ENCODE results near the gene CCND2. TPM values are rescaled to one million over a fixed set of nuclear protein-coding genes. Genes with fewer than 3 reads are reported as not detected.

CCND2 gene
- total RNA-seq, 1 experiment from 2014 or later = not detected

DNA sequence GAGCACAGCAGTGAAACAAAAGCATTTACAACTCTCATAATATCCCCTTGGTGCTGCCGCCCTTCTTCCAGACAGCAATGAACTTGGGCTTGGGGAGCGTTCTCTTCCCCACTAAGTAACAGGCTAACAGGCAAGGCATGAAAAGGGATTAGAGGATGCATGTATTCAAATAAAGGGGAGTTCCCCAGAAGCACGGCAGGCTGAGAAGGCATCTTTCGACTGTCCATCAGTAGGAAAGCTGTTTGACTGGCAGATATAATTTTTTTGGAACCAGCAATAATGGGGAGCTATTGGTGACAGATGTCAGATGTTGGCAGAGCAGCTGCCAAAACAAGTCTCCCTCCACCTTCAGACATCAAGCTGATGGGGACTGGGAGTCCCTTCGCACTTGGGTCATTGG is 38.2 kb downstream of the CCND2 start:
- CTCF ChIA-PET = no interaction called here
- no peak for DNase-seq
- ATAC-seq = no peak

DNA sequence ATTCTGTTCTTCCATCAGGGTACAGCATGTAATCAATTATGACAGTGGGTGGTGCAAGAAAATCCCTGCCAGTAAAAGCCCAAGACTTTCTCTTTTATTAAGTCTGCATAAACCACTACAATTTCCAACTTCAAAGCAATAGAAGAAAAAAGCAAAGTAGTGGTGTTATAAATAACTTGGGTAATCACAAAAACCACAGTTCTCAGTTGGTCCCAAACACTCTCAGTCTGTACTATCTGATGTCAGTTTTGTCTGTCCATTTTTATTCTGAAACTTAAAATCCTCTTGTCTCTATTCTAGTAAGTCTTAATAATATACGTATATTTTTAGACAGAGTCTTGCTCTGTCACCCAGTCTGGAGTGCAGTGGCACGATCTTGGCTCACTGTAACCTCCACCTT is 38.7 kb downstream of the CCND2 start:
- Histone ChIP-seq H3K9me3 (ENCODE audit: low read length) (no peaks in the 10 kb centered on the region), H3F3A (ENCODE audit: low read length, unreplicated experiment) (no peaks in the 10 kb centered on the region), H3K9ac (ENCODE audit: low read length) (no peak overlapping the region), H3K27me3 (ENCODE audit: low read length) (no peaks in the 10 kb centered on the region), H4K20me1 (ENCODE audit: low read length) (no peaks in the 10 kb centered on the region), H3K4me3 (ENCODE audit: low read length) (no peak overlapping the region), H3K36me3 (ENCODE audit: low read depth, low read length) (no peaks in the 10 kb centered on the region), H3K79me2 (ENCODE audit: low read length) (no peaks in the 10 kb centered on the region), H3K9me2 (replicated peaks; ENCODE audit: low read length) (no peaks in the 10 kb centered on the region), H2AFZ (ENCODE audit: low read length) (no peak overlapping the region), H3K4me2 (ENCODE audit: low read length) (no peak overlapping the region), H3K4me1 (ENCODE audit: insufficient read depth, low read length) (peaks cover 7% of the 10 kb centered on the region), H3K27ac (ENCODE audit: low read length) (no peak overlapping the region)
- ChIA-PET POLR2A (ENCODE audit: unreplicated experiment) (no interaction called here), CTCF (no interaction called here)
- BruUV-seq (replicated peaks) = no TSS peak
- TF ChIP-seq, protein P1, sequence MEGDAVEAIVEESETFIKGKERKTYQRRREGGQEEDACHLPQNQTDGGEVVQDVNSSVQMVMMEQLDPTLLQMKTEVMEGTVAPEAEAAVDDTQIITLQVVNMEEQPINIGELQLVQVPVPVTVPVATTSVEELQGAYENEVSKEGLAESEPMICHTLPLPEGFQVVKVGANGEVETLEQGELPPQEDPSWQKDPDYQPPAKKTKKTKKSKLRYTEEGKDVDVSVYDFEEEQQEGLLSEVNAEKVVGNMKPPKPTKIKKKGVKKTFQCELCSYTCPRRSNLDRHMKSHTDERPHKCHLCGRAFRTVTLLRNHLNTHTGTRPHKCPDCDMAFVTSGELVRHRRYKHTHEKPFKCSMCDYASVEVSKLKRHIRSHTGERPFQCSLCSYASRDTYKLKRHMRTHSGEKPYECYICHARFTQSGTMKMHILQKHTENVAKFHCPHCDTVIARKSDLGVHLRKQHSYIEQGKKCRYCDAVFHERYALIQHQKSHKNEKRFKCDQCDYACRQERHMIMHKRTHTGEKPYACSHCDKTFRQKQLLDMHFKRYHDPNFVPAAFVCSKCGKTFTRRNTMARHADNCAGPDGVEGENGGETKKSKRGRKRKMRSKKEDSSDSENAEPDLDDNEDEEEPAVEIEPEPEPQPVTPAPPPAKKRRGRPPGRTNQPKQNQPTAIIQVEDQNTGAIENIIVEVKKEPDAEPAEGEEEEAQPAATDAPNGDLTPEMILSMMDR (conservative IDR thresholded peaks at IDR 0.05; ENCODE audit: low read depth, low read length) = no peak
- no peak for TF ChIP-seq EZH2phosphoT487 (IDR thresholded peaks at IDR 0.05; ENCODE audit: borderline replicate concordance, low read length)
- TF ChIP-seq EZH2 (IDR thresholded peaks at IDR 0.05; ENCODE audit: low read length, unreplicated experiment) = no peak
- ATAC-seq (no peak), DNase-seq (no peak)
- intact Hi-C loops (cut with micrococcal nuclease) = no loop called here

More for the DNA sequence above, 38.2 kb downstream of the CCND2 start:
- TF ChIP-seq EZH2 (IDR thresholded peaks at IDR 0.05; ENCODE audit: low read length, unreplicated experiment) (no peak), EZH2phosphoT487 (IDR thresholded peaks at IDR 0.05; ENCODE audit: borderline replicate concordance, low read length) (no peak)
- TF ChIP-seq, protein P1 (conservative IDR thresholded peaks at IDR 0.05; ENCODE audit: low read depth, low read length) = no peak
- no TSS peak for BruUV-seq (replicated peaks)
- peaks cover 7% of the 10 kb centered on the region for H3K4me1 ChIP-seq (ENCODE audit: insufficient read depth, low read length)
- no peaks in the 10 kb centered on the region for H4K20me1 ChIP-seq (ENCODE audit: low read length)
- intact Hi-C loops (cut with micrococcal nuclease) = no loop called here
- no peak overlapping the region for H3K27ac ChIP-seq (ENCODE audit: low read length)
- H3K4me2 ChIP-seq (ENCODE audit: low read length) = no peak overlapping the region
- no peak overlapping the region for H2AFZ ChIP-seq (ENCODE audit: low read length)
- no peaks in the 10 kb centered on the region for H3K36me3 ChIP-seq (ENCODE audit: low read depth, low read length)
- no peaks in the 10 kb centered on the region for H3K27me3 ChIP-seq (ENCODE audit: low read length)
- POLR2A ChIA-PET (ENCODE audit: unreplicated experiment) = no interaction called here
- no peak overlapping the region for H3K9ac ChIP-seq (ENCODE audit: low read length)
- no peaks in the 10 kb centered on the region for H3K79me2 ChIP-seq (ENCODE audit: low read length)
- no peak overlapping the region for H3K4me3 ChIP-seq (ENCODE audit: low read length)
- no peaks in the 10 kb centered on the region for H3K9me3 ChIP-seq (ENCODE audit: low read length)
- H3K9me2 ChIP-seq (replicated peaks; ENCODE audit: low read length) = no peaks in the 10 kb centered on the region
- H3F3A ChIP-seq (ENCODE audit: low read length, unreplicated experiment) = no peaks in the 10 kb centered on the region

DNA sequence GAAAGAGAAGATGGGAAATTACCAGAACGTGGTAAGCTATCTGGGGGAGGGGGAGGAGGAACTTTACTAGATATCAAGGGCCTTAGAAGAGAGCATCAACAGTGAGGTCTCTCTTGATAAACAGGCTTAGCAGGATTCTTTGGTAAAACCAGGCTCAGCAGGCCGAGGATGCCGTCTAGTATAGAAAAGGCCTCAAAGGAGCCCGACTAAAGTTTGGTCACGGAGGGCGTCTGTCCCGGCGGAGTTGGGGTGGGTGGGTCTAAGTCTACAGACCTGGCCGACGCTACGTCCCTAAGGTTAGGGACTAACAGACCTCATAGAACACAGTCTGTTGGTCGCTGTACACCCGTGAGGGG is 46.9 kb downstream of the CCND2 start:
- no peak for DNase-seq
- Histone ChIP-seq H3F3A (ENCODE audit: low read length, unreplicated experiment) (no peaks in the 10 kb centered on the region), H3K4me2 (ENCODE audit: low read length) (peak overlapping the region; percentile 89), H3K4me1 (ENCODE audit: insufficient read depth, low read length) (peaks cover 11% of the 10 kb centered on the region), H3K79me2 (ENCODE audit: low read length) (peaks cover 28% of the 10 kb centered on the region), H3K27me3 (ENCODE audit: low read length) (no peaks in the 10 kb centered on the region), H3K4me3 (ENCODE audit: low read length) (peak overlapping the region; percentile 95), H3K9me3 (ENCODE audit: low read length) (no peaks in the 10 kb centered on the region), H3K36me3 (ENCODE audit: low read depth, low read length) (no peaks in the 10 kb centered on the region), H3K9ac (ENCODE audit: low read length) (peak overlapping the region; percentile 71), H3K27ac (ENCODE audit: low read length) (no peak overlapping the region), H3K9me2 (replicated peaks; ENCODE audit: low read length) (no peaks in the 10 kb centered on the region), H2AFZ (ENCODE audit: low read length) (peak overlapping the region; percentile 93), H4K20me1 (ENCODE audit: low read length) (no peaks in the 10 kb centered on the region)
- CTCF ChIA-PET = no interaction called here
- BruUV-seq (replicated peaks) = TSS peak; percentile 98
- no peak for TF ChIP-seq EZH2phosphoT487 (IDR thresholded peaks at IDR 0.05; ENCODE audit: borderline replicate concordance, low read length)
- intact Hi-C loops (cut with micrococcal nuclease) = no loop called here
- ATAC-seq = peak; percentile 44
- POLR2A ChIA-PET (ENCODE audit: unreplicated experiment) = no interaction called here
